GM23338 (cell line): ENCODE data around the gene FAU. TPM values are rescaled to one million over a fixed set of nuclear protein-coding genes. Genes with fewer than 3 reads are reported as not detected.

Source experiments
- ATAC-seq: fragments of 200-7000 bp; cut with Tn5 transposase; 3 replicates; pipeline ENCODE4 v1.9.1; 2020
- DNase-seq: peaks from one replicate; pipeline ENCODE4 v3.0.0-alpha.2; 2015; ENCODE audit warnings: low spot score
- H2AFZ ChIP-seq: fragments of 200-600 bp; sonication (generic); 2 replicates; pipeline ENCODE4 v1.8.0; 2016; ENCODE audit warnings: antibody characterized with exemption, mild to moderate bottlenecking, moderate library complexity
- H3F3A ChIP-seq: fragments of 200-600 bp; sonication (generic); replicated peaks from 2 replicates; pipeline ENCODE4 v1.8.0; 2017; ENCODE audit warnings: antibody characterized with exemption, mixed run types, low read depth
- H3K27ac ChIP-seq: fragments of 200-600 bp; sonication (generic); 2 replicates; pipeline ENCODE4 v1.6.1; 2016; ENCODE audit warnings: low read depth
- H3K27me3 ChIP-seq: fragments of 200-600 bp; sonication (generic); 2 replicates; pipeline ENCODE4 v1.8.0; 2016; ENCODE audit warnings: mild to moderate bottlenecking, mixed run types, moderate library complexity; ENCODE audit not compliant: insufficient read depth
- H3K36me3 ChIP-seq: fragments of 200-600 bp; sonication (generic); 2 replicates; pipeline ENCODE4 v1.8.0; 2016; ENCODE audit warnings: mild to moderate bottlenecking; ENCODE audit not compliant: insufficient read depth
- H3K4me1 ChIP-seq: fragments of 200-600 bp; sonication (generic); 2 replicates; pipeline ENCODE4 v1.8.0; 2016; ENCODE audit warnings: mild to moderate bottlenecking, moderate library complexity; ENCODE audit not compliant: insufficient read depth
- H3K4me2 ChIP-seq: fragments of 200-600 bp; sonication (generic); 2 replicates; pipeline ENCODE4 v1.7.1; 2017; ENCODE audit warnings: mixed run types
- H3K4me3 ChIP-seq: fragments of 200-600 bp; sonication (generic); 2 replicates; pipeline ENCODE4 v1.6.1; 2016; ENCODE audit warnings: mixed run types
- H3K79me2 ChIP-seq: fragments of 200-600 bp; sonication (generic); replicated peaks from 2 replicates; pipeline ENCODE4 v1.8.0; 2017; ENCODE audit warnings: mild to moderate bottlenecking; ENCODE audit not compliant: insufficient read depth
- H3K9me2 ChIP-seq: fragments of 200-600 bp; sonication (generic); 2 replicates; pipeline ENCODE4 v1.8.0; 2017; ENCODE audit not compliant: insufficient read depth
- H4K20me1 ChIP-seq: fragments of 200-600 bp; sonication (generic); replicated peaks from 2 replicates; pipeline ENCODE4 v1.8.0; 2017; ENCODE audit warnings: mild to moderate bottlenecking; ENCODE audit not compliant: insufficient read depth
- H3K27ac Mint-ChIP-seq: 2 replicates; pipeline ENCODE4 v1.8.0; 2020; ENCODE audit warnings: inconsistent platforms, mild to moderate bottlenecking, moderate library complexity, mixed read lengths
- H3K27me3 Mint-ChIP-seq: 3 replicates; pipeline ENCODE4 v1.8.0; 2022; ENCODE audit warnings: low read depth, mild to moderate bottlenecking, moderate library complexity, mixed read lengths, inconsistent platforms; ENCODE audit not compliant: insufficient read depth, poor library complexity
- H3K36me3 Mint-ChIP-seq: 3 replicates; pipeline ENCODE4 v1.8.0; 2021; ENCODE audit warnings: low read depth, mild to moderate bottlenecking, inconsistent platforms, moderate library complexity, mixed read lengths
- H3K4me1 Mint-ChIP-seq: 3 replicates; pipeline ENCODE4 v1.8.0; 2020; ENCODE audit warnings: mild to moderate bottlenecking, inconsistent platforms, mixed read lengths
- H3K4me3 Mint-ChIP-seq: 3 replicates; pipeline ENCODE4 v1.8.0; 2021; ENCODE audit warnings: moderate library complexity, mild to moderate bottlenecking, inconsistent platforms, mixed read lengths
- H3K9me3 Mint-ChIP-seq: 3 replicates; pipeline ENCODE4 v1.8.0; 2020; ENCODE audit warnings: moderate library complexity, mild to moderate bottlenecking, inconsistent platforms, mixed read lengths
- EZH2phosphoT487 ChIP-seq: fragments of 200-600 bp; sonication (generic); IDR thresholded peaks from one replicate; pipeline ENCODE4 v1.8.1; 2018; ENCODE audit warnings: antibody characterized with exemption; ENCODE audit not compliant: unreplicated experiment
- NANOG ChIP-seq: IDR thresholded peaks from 2 replicates; pipeline ENCODE4 v1.6.1; 2016; ENCODE audit warnings: antibody characterized with exemption, borderline replicate concordance
- POLR2AphosphoS5 ChIP-seq: IDR thresholded peaks from 2 replicates; pipeline ENCODE4 v1.6.1; 2016; ENCODE audit warnings: antibody characterized with exemption, low read depth
- ZNF331 ChIP-seq: fragments of 250-450 bp; sonication (Bioruptor Pico); IDR thresholded peaks from 2 replicates; pipeline ENCODE4 v1.5.0; 2020; ENCODE audit warnings: low read depth, mild to moderate bottlenecking, moderate library complexity
- ZNF462 ChIP-seq: fragments of 250-450 bp; sonication (Bioruptor Pico); IDR thresholded peaks from 2 replicates; pipeline ENCODE4 v1.5.0; 2020; ENCODE audit warnings: mild to moderate bottlenecking, moderate library complexity
- polyA plus RNA-seq: library from polyadenylated mRNA; unstranded; fragments of >200 nt; fragmentation: Nextera tagmentation; extraction: Ambion mirVana; gene quantifications from 2 replicates; pipeline ENCODE4 v1.2.1, GENCODE V29; 2016
- total RNA-seq: library from RNA; depleted of rRNA; stranded (reverse); fragments of >200 nt; shearing (Covaris generic); gene quantifications from 2 replicates; pipeline ENCODE4 v1.2.3, GENCODE V29; 2014

The FAU gene
- total and polyA plus RNA-seq, 2 experiments from 2014 or later = 262 to 1,177 TPM

GRCh38 chr11:65116370-65117205, 5.3 kb downstream of the FAU start:
- H3K36me3 ChIP-seq = peaks cover 18% of the 10 kb centered on the region
- H3K27me3 ChIP-seq = no peaks in the 10 kb centered on the region
- Mint-ChIP-seq H3K36me3 (peaks cover 60% of the 10 kb centered on the region), H3K4me1 (peaks cover 30% of the 10 kb centered on the region), H3K9me3 (peaks cover 2% of the 10 kb centered on the region; the same call in 2 of the 3 replicates), H3K4me3 (peak overlapping the region; percentile 92), H3K27me3 (peaks cover 48% of the 10 kb centered on the region), H3K27ac (peak overlapping the region; percentile 98)
- peak; percentile 67 for DNase-seq
- peak overlapping the region; percentile 85 for H3K27ac ChIP-seq
- H3K4me2 ChIP-seq = peak overlapping the region; percentile 92
- H3K4me1 ChIP-seq = peaks cover 12% of the 10 kb centered on the region
- peak overlapping the region; percentile 82 for H3K4me3 ChIP-seq
- peaks cover 29% of the 10 kb centered on the region for H3K79me2 ChIP-seq
- H2AFZ ChIP-seq = no peak overlapping the region
- H3F3A ChIP-seq = peaks cover 38% of the 10 kb centered on the region
- TF ChIP-seq EZH2phosphoT487 = no peak
- peak; percentile 67 for TF ChIP-seq POLR2AphosphoS5
- TF ChIP-seq ZNF331 (CRISPR knock-in tag) = no peak
- no peaks in the 10 kb centered on the region for H3K9me2 ChIP-seq
- peak; percentile 7 for ATAC-seq
- peaks cover 12% of the 10 kb centered on the region for H4K20me1 ChIP-seq

GRCh38 chr11:65115361-65116082, 6.4 kb downstream of the FAU start:
- no peak overlapping the region for H2AFZ ChIP-seq
- H3K4me1 Mint-ChIP-seq = peaks cover 30% of the 10 kb centered on the region
- no peak overlapping the region for H3K27ac Mint-ChIP-seq
- H3K4me3 ChIP-seq = no peak overlapping the region
- DNase-seq (no peak), ATAC-seq (no peak)
- H3K4me3 Mint-ChIP-seq = peak overlapping the region; percentile 92
- no peaks in the 10 kb centered on the region for H3K27me3 ChIP-seq
- no peak overlapping the region; the same call in 1 of the 2 replicates for H3K4me2 ChIP-seq
- no peak for TF ChIP-seq NANOG
- peak; percentile 30 for TF ChIP-seq POLR2AphosphoS5
- H3K4me1 ChIP-seq = peaks cover 12% of the 10 kb centered on the region
- peaks cover 55% of the 10 kb centered on the region for H3K27me3 Mint-ChIP-seq
- no peak overlapping the region for H3K27ac ChIP-seq
- peaks cover 9% of the 10 kb centered on the region; the same call in 1 of the 2 replicates for H4K20me1 ChIP-seq
- H3F3A ChIP-seq = peaks cover 34% of the 10 kb centered on the region
- H3K36me3 Mint-ChIP-seq = peaks cover 49% of the 10 kb centered on the region
- peaks cover 13% of the 10 kb centered on the region for H3K36me3 ChIP-seq
- H3K79me2 ChIP-seq = peaks cover 18% of the 10 kb centered on the region
- H3K9me3 Mint-ChIP-seq = peaks cover 2% of the 10 kb centered on the region; the same call in 2 of the 3 replicates
- H3K9me2 ChIP-seq = no peaks in the 10 kb centered on the region

GRCh38 chr11:65114538-65115171, 7.3 kb downstream of the FAU start:
- Mint-ChIP-seq H3K4me3 (0 out of 3 replicates have a peak overlapping the region, but pooled peaks have one; percentile 96), H3K4me1 (peaks cover 33% of the 10 kb centered on the region), H3K36me3 (peaks cover 43% of the 10 kb centered on the region), H3K9me3 (peaks cover 2% of the 10 kb centered on the region; the same call in 2 of the 3 replicates), H3K27me3 (peaks cover 52% of the 10 kb centered on the region), H3K27ac (no peak overlapping the region)
- Histone ChIP-seq H3K9me2 (no peaks in the 10 kb centered on the region), H3K4me1 (peaks cover 13% of the 10 kb centered on the region), H3K79me2 (peaks cover 9% of the 10 kb centered on the region), H3K4me2 (no peak overlapping the region), H3F3A (peaks cover 31% of the 10 kb centered on the region), H3K36me3 (peaks cover 4% of the 10 kb centered on the region; the same call in 1 of the 2 replicates), H4K20me1 (peaks cover 5% of the 10 kb centered on the region; the same call in 1 of the 2 replicates), H2AFZ (no peak overlapping the region), H3K27ac (no peak overlapping the region), H3K4me3 (no peak overlapping the region), H3K27me3 (no peaks in the 10 kb centered on the region)
- ATAC-seq (no peak), DNase-seq (no peak)
- TF ChIP-seq POLR2AphosphoS5 (no peak), ZNF462 (CRISPR knock-in tag) (no peak)
